NT2/D1 (cell line): Measurements from ENCODE around the gene ATN1.

Source experiments
- DNase-seq: peaks from one replicate; pipeline ENCODE4 v3.0.0-alpha.2; 2011; ENCODE audit warnings: low read depth, low spot score
- H3K27me3 ChIP-seq: 2 replicates; pipeline ENCODE4 v1.6.0; 2011; ENCODE audit warnings: mild to moderate bottlenecking; ENCODE audit not compliant: insufficient read length, insufficient read depth
- H3K36me3 ChIP-seq: 2 replicates; pipeline ENCODE4 v1.6.1; 2011; ENCODE audit warnings: mild to moderate bottlenecking, low read length, mixed read lengths; ENCODE audit not compliant: insufficient read depth, insufficient read length
- H3K4me1 ChIP-seq: 2 replicates; pipeline ENCODE4 v1.5.1; 2011; ENCODE audit not compliant: insufficient read depth, insufficient read length
- H3K4me3 ChIP-seq: 2 replicates; pipeline ENCODE4 v1.5.1; 2011; ENCODE audit warnings: low read depth; ENCODE audit not compliant: insufficient read length
- H3K9ac ChIP-seq: 2 replicates; pipeline ENCODE4 v1.6.0; 2011; ENCODE audit warnings: low read depth; ENCODE audit not compliant: insufficient read length
- H3K9me3 ChIP-seq: 2 replicates; pipeline ENCODE4 v1.5.1; 2011; ENCODE audit warnings: mild to moderate bottlenecking, low read length; ENCODE audit not compliant: insufficient read depth
- SUZ12 ChIP-seq: IDR thresholded peaks from 2 replicates; pipeline ENCODE4 v1.6.1; 2011; ENCODE audit not compliant: insufficient read length, insufficient read depth; ENCODE audit errors: extremely low read depth
- YY1 ChIP-seq: IDR thresholded peaks from 2 replicates; pipeline ENCODE4 v1.6.1; 2011; ENCODE audit not compliant: insufficient read length, insufficient read depth
- ZNF274 ChIP-seq: IDR thresholded peaks from 2 replicates; pipeline ENCODE4 v1.6.1; 2011; ENCODE audit warnings: mild to moderate bottlenecking, low read depth, low read length

The ATN1 gene

GRCh38 chr12:6894321-6894720, 33.4 kb upstream of the ATN1 start:
- Histone ChIP-seq H3K27me3 (no peaks in the 10 kb centered on the region), H3K9me3 (no peaks in the 10 kb centered on the region), H3K4me3 (no peak overlapping the region), H3K9ac (no peak overlapping the region), H3K4me1 (no peaks in the 10 kb centered on the region), H3K36me3 (no peaks in the 10 kb centered on the region)
- TF ChIP-seq ZNF274 (no peak), SUZ12 (no peak), YY1 (no peak)
- no peak for DNase-seq

DNA sequence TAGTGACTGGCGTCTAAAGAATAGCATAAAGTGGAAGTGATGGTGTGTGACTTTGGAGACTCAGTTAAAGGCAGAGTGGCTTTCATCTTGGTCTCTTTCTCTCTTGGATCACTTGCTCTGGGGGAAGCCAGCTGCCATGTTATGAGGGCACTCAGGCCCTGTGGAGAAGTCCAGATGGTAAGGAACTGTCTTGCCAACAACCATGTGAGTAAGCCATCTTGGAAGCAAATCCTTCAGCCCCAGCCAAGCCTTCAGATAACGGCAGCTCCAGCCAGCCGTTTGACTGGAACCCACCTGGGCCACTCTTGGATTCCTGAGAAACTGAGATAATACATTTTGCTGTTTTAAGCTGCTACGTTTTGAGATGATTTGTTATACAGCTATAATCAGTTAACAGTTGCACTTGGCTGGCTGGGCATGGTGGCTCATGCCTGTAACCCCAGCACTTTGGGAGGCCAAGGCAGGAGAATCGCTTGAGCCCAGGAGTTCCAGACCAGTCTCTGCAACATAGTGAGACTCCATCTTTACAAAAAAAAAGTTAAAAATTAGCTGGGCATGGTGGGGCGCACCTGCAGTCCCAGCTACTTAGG, 30.8 kb upstream of the ATN1 start:
- Histone ChIP-seq H3K27me3 (no peaks in the 10 kb centered on the region), H3K4me1 (no peaks in the 10 kb centered on the region), H3K36me3 (no peaks in the 10 kb centered on the region), H3K4me3 (no peak overlapping the region), H3K9me3 (no peaks in the 10 kb centered on the region), H3K9ac (no peak overlapping the region)
- no peak for DNase-seq
- TF ChIP-seq ZNF274, result no peak
- no peak for TF ChIP-seq YY1
- TF ChIP-seq SUZ12, result no peak

DNA sequence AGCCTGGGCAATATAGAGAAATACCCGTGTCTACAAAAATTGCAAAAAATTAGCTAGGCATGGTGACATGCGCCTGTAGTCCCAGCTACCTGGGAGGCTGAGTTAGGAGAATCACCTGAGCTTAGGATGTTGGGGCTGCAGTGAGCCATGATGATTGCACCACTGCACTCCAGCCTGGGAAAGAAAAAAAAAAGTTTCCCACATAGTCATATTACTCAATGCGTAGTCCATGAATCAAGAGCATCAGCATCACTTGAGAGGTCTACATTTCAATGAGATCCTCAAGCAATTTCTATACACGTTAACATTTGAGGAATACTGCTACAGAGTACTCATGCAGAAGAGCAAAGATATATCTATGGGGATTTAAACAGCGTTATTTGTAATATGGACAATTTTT, 28.3 kb upstream of the ATN1 start:
- DNase-seq, result no peak

DNA sequence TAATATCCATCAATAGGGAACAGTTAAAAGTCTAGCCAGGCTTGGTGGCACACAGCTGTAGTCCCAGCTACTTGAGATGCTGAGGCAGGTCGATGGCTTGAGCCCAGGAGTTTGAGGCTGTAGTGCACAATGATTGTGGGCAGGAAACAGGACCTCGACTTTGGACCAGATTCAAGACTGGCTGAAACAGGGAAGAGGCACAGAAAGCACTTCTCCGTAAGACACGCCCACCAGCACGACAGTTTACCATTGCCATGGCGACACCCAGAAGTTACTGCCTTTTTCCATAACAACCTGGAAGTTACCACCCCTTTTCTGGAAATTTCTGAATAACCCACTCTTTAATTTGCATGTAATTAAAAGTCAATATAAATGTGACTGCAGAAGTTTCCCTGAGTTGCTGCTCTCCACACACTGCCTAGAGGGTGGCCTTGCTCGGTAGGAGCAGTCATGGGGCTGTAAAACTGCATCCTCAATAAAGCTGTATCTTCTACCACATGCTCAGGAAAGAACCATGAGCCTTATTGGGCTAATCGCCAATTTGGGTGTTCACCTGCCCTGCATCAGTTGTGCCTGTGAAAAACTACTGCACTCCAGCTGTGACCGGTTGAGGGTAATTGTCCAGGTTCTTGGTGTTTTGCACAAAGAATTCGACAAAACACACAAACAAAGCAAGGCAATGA, 27.8 kb upstream of the ATN1 start:
- H3K27me3 ChIP-seq, result no peaks in the 10 kb centered on the region
- no peak for TF ChIP-seq ZNF274
- TF ChIP-seq YY1, result no peak
- TF ChIP-seq SUZ12, result no peak
- H3K9me3 ChIP-seq, result no peaks in the 10 kb centered on the region
- no peak for DNase-seq
- H3K36me3 ChIP-seq, result no peaks in the 10 kb centered on the region
- H3K9ac ChIP-seq, result no peak overlapping the region
- H3K4me1 ChIP-seq, result peaks cover 5% of the 10 kb centered on the region
- H3K4me3 ChIP-seq, result no peak overlapping the region

More for the DNA sequence above, 28.3 kb upstream of the ATN1 start:
- no peak overlapping the region for H3K9ac ChIP-seq
- TF ChIP-seq SUZ12, result no peak
- TF ChIP-seq YY1, result no peak
- TF ChIP-seq ZNF274, result no peak
- no peaks in the 10 kb centered on the region for H3K27me3 ChIP-seq
- H3K36me3 ChIP-seq, result no peaks in the 10 kb centered on the region
- peaks cover 5% of the 10 kb centered on the region for H3K4me1 ChIP-seq
- no peak overlapping the region for H3K4me3 ChIP-seq
- H3K9me3 ChIP-seq, result no peaks in the 10 kb centered on the region

DNA sequence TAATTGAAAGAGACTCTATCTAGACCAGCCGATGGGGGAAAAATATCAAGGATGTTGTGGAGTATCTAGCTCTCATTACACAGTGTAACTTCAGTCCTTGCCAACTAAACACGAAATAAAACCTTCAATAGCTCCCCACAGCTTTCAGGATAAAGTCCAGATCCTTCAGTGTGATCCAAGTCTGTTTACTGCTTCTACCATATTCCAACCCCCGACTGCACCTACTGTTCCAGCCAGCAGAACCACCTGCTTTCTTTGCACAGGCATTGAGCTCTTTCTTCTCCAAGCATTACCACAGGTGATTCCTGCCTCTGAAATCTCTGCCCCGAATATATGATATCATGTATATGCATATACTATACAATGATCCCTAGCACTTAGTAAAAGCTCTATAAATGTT, 25.3 kb upstream of the ATN1 start:
- DNase-seq, result no peak
- Histone ChIP-seq H3K36me3 (peaks cover 5% of the 10 kb centered on the region), H3K9ac (no peak overlapping the region), H3K4me3 (no peak overlapping the region), H3K27me3 (peaks cover 14% of the 10 kb centered on the region), H3K9me3 (no peaks in the 10 kb centered on the region), H3K4me1 (peaks cover 10% of the 10 kb centered on the region)
- no peak for TF ChIP-seq ZNF274
- no peak for TF ChIP-seq YY1
- TF ChIP-seq SUZ12, result no peak

DNA sequence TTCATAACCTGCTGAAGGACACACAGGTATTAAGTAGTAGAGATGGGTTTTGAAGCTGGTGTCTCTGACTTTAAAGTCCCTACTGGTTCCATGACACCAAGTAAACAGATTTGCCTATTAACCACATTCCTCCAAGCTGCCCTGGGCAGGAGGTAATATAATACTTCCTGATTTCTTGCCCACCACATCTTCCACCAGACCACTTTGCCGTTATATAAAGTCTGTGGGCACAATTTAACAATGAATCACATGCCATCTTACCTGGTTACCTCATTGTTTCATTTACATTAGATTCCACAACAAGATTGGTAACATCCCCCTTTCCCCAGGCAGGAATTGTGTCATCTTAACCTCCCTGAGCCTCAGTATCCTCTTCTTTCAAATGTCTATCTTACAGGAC, 24.0 kb upstream of the ATN1 start:
- no peak for DNase-seq
- Histone ChIP-seq H3K27me3 (peaks cover 14% of the 10 kb centered on the region), H3K4me3 (no peak overlapping the region), H3K9me3 (no peaks in the 10 kb centered on the region), H3K36me3 (peaks cover 5% of the 10 kb centered on the region), H3K4me1 (peaks cover 10% of the 10 kb centered on the region), H3K9ac (no peak overlapping the region)
- TF ChIP-seq YY1, result no peak
- TF ChIP-seq SUZ12, result no peak
- TF ChIP-seq ZNF274, result no peak
